ENCODE measurements around the gene PGAM1.
"Not testable (repeated sequence)": the region's sequence is repeated elsewhere in the genome, so short reads cannot be mapped to it uniquely, and the experiment has no call there.

DNA sequence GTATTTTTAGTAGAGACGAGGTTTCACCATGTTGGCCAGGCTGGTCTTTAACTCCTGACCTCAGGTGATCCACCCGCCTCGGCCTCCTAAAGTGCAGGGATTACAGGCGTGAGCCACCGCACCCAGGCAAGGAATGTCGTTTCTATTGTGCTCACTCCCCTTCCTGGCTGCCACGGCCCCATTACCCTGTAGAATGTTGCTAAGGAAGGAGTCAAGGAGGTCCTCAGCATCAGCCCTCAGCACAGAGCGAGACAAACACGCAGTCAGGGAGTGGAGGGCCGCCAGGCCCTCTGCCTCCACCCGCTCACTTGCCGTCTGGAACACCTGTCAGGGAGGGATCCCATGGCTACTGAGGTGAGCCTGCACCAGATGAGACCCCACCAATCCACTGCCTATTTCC lies 42.8 kb downstream of the PGAM1 start:
- TF ChIP-seq, protein P1, sequence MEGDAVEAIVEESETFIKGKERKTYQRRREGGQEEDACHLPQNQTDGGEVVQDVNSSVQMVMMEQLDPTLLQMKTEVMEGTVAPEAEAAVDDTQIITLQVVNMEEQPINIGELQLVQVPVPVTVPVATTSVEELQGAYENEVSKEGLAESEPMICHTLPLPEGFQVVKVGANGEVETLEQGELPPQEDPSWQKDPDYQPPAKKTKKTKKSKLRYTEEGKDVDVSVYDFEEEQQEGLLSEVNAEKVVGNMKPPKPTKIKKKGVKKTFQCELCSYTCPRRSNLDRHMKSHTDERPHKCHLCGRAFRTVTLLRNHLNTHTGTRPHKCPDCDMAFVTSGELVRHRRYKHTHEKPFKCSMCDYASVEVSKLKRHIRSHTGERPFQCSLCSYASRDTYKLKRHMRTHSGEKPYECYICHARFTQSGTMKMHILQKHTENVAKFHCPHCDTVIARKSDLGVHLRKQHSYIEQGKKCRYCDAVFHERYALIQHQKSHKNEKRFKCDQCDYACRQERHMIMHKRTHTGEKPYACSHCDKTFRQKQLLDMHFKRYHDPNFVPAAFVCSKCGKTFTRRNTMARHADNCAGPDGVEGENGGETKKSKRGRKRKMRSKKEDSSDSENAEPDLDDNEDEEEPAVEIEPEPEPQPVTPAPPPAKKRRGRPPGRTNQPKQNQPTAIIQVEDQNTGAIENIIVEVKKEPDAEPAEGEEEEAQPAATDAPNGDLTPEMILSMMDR (IDR thresholded peaks at IDR 0.05) = not testable (repeated sequence)
- not testable (repeated sequence) for TF ChIP-seq POLR2A (IDR thresholded peaks at IDR 0.05)
